ENCODE data around the gene NMUR1. TPM values are rescaled to one million over a fixed set of nuclear protein-coding genes. Genes with fewer than 3 reads are reported as not detected.

The NMUR1 gene
- total RNA-seq, 4 donors from 2014 or later, result 0.15 to 0.31 (median 0.21) TPM; not detected in 1

DNA sequence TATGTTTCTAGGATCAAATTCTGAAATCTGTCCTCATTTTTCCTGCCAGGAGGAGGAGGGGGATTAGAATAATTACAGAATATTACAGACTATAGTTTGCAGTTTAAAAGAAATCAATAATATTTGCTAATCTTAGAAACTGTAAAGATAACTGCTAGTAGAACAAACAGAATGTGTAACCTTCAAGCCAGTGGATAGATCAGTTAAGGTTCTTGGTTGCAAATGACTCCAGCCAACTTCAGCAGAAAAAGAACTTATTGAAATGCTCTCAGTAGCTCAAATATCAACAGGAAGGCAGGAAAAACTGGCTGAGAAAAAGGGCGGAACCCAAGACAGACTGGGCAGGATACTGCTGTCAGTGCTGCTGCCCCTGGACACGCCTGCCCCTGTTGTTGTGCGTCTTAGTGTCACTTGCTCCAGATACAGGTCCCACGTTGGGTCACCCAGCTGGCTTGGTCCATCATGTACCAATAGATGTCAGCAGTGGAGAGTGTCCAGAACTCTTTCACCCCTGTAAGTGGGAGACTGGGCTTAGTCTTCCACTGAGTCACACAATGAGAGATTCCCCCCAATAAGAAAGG, 10.2 kb downstream of the NMUR1 start:
- H3K4me1 ChIP-seq, result peaks cover 3% of the 10 kb centered on the region
- peak in 1 of 2 donors; percentile 51 for DNase-seq (ENCODE audit: low spot score in 2 of 2)
- TF ChIP-seq POLR2AphosphoS5 (IDR thresholded peaks at IDR 0.05) (no peak), POLR2A (IDR thresholded peaks at IDR 0.05) (no peak), EP300 (IDR thresholded peaks at IDR 0.05) (no peak)
- TF ChIP-seq, protein P1, sequence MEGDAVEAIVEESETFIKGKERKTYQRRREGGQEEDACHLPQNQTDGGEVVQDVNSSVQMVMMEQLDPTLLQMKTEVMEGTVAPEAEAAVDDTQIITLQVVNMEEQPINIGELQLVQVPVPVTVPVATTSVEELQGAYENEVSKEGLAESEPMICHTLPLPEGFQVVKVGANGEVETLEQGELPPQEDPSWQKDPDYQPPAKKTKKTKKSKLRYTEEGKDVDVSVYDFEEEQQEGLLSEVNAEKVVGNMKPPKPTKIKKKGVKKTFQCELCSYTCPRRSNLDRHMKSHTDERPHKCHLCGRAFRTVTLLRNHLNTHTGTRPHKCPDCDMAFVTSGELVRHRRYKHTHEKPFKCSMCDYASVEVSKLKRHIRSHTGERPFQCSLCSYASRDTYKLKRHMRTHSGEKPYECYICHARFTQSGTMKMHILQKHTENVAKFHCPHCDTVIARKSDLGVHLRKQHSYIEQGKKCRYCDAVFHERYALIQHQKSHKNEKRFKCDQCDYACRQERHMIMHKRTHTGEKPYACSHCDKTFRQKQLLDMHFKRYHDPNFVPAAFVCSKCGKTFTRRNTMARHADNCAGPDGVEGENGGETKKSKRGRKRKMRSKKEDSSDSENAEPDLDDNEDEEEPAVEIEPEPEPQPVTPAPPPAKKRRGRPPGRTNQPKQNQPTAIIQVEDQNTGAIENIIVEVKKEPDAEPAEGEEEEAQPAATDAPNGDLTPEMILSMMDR (IDR thresholded peaks at IDR 0.05), result no peak
- no peak overlapping the region for H3K4me3 ChIP-seq
- no peaks in the 10 kb centered on the region for H3K27me3 ChIP-seq
- H3K9me3 ChIP-seq, result no peaks in the 10 kb centered on the region
- WGBS, result 71% methylated on average over 4 of the region's 4 CpGs
- no peaks in the 10 kb centered on the region for H3K36me3 ChIP-seq
- H3K27ac ChIP-seq, result no peak overlapping the region

DNA sequence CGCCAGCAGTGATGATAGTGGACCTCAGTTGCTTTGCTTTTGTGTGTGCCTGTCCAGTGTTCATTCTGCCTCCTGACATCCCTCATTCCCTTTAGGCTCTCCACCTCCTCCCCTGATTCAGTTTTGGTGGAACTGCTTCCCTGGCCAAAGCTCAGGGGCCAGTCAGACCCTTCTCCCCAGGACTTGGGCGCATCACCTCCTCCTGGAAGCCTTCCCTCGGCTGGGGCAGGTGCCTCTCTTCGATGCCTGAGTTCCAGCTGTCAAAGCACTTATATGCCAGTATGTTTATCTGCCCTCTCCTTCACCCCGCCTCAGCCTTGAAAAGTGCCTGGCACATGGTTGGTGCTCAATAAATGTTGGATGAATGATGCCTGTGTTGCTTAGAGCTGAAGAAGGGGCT, 11.5 kb downstream of the NMUR1 start:
- H3K4me3 ChIP-seq, result no peak overlapping the region
- H3K36me3 ChIP-seq, result no peaks in the 10 kb centered on the region
- H3K9me3 ChIP-seq, result no peaks in the 10 kb centered on the region
- 88% methylated on average over 5 of the region's 5 CpGs for WGBS
- TF ChIP-seq, protein P1 (IDR thresholded peaks at IDR 0.05), result no peak
- TF ChIP-seq POLR2A (IDR thresholded peaks at IDR 0.05) (no peak), EP300 (IDR thresholded peaks at IDR 0.05) (no peak), POLR2AphosphoS5 (IDR thresholded peaks at IDR 0.05) (no peak)
- H3K4me1 ChIP-seq, result peaks cover 10% of the 10 kb centered on the region
- DNase-seq (ENCODE audit: low spot score in 2 of 2), result no peak
- no peak overlapping the region for H3K27ac ChIP-seq
- H3K27me3 ChIP-seq, result no peaks in the 10 kb centered on the region

DNA sequence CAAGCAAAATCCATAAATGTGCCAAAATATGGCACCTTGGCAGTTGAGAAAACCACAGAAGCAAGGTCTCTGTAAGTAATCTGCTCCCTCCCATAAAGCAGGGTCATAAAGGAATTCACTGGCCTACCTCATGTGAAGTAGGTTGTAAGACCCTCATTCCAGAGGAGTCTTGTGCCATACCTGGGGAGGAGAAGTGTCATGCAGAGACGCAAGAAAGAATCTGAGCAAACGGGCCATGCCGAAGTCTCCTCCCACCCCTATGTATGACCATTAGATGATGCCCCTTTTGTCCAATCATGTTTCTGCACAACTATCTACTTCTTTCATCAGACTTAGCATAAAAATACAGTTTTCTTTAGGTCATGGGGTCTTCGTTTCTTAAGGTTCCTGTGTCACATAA, 14.6 kb downstream of the NMUR1 start:
- 93% methylated on average over 4 of the region's 4 CpGs for WGBS

DNA sequence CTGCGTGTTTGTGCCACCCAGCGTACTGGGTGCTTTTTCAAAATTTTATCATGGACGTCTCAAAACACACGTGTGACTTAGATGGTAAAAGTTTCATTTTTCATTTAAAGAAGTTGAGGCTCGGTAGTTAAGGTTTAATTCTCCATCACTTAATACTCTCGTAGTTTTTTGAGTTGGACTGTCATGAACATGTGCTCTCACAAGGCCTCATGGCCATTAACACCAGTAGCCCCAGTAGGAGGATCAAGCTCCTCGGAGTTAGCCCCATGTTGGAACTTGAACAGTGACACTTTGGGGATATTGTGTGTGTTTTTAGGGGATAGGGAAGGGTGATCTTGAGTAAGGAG, 15.3 kb downstream of the NMUR1 start:
- DNase-seq (ENCODE audit: low spot score in 2 of 2), result peak in 1 of 2 donors; percentile 13
- H3K27me3 ChIP-seq, result no peaks in the 10 kb centered on the region
- WGBS, result 29% methylated on average over 7 of the region's 7 CpGs
- peaks cover 15% of the 10 kb centered on the region for H3K4me1 ChIP-seq
- no peaks in the 10 kb centered on the region for H3K36me3 ChIP-seq
- no peaks in the 10 kb centered on the region for H3K9me3 ChIP-seq
- TF ChIP-seq EP300 (IDR thresholded peaks at IDR 0.05) (no peak), POLR2AphosphoS5 (IDR thresholded peaks at IDR 0.05) (no peak), POLR2A (IDR thresholded peaks at IDR 0.05) (no peak)
- TF ChIP-seq, protein P1 (IDR thresholded peaks at IDR 0.05), result no peak
- peak overlapping the region; percentile 77 for H3K4me3 ChIP-seq
- peak overlapping the region; percentile 91 for H3K27ac ChIP-seq

More for the DNA sequence above, 14.6 kb downstream of the NMUR1 start:
- Histone ChIP-seq H3K27ac (no peak overlapping the region), H3K9me3 (no peaks in the 10 kb centered on the region), H3K4me1 (peaks cover 15% of the 10 kb centered on the region), H3K36me3 (no peaks in the 10 kb centered on the region), H3K4me3 (no peak overlapping the region), H3K27me3 (no peaks in the 10 kb centered on the region)
- TF ChIP-seq, protein P1 (IDR thresholded peaks at IDR 0.05), result no peak
- no peak for TF ChIP-seq EP300 (IDR thresholded peaks at IDR 0.05)
- no peak for TF ChIP-seq POLR2AphosphoS5 (IDR thresholded peaks at IDR 0.05)
- TF ChIP-seq POLR2A (IDR thresholded peaks at IDR 0.05), result no peak
- peak in 1 of 2 donors; percentile 14 for DNase-seq (ENCODE audit: low spot score in 2 of 2)

DNA sequence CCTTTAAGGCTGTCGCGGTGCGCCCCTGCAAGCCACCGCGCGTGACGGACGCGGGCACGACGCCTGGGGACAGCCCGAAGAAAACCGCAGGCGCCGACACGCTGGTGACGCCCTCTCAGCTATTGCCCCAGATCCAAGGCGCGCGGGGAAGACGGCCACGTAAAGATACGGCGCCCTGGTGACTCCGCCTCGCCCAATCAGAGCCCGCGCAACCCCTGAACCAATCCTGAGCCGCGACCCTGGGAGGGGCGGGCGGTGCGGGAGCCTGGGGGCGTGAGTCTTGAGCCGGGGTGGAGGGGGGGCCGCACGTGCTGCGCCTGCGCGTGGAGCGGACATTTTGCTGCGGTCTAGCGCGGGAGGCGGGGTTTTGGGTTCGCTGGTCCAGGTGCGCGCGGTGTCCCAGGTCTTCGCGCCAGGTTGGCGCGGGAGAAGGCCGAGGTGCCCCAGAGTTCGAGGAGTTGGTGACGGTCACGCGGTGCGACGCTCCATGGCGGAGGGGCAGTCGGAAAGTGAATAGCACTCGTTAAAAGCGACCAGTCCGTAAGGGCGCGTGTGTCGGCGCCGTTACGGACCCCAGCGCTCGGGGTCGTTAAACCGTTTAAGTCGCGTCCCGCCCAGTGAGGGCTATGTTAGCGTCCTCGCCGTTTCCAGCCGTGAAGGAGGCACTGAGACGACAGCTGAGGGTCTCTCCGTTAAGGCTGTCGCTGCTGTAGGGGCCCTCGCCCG, 15.9 kb downstream of the NMUR1 start:
- Histone ChIP-seq H3K36me3 (no peaks in the 10 kb centered on the region), H3K27ac (peak overlapping the region; percentile 91), H3K9me3 (no peaks in the 10 kb centered on the region), H3K27me3 (no peaks in the 10 kb centered on the region), H3K4me3 (peak overlapping the region; percentile 77), H3K4me1 (peaks cover 15% of the 10 kb centered on the region)
- DNase-seq (ENCODE audit: low spot score in 2 of 2), result peak; percentile 99 to 100
- WGBS, result 3% methylated on average over 26 of the region's 87 CpGs
- TF ChIP-seq POLR2A (IDR thresholded peaks at IDR 0.05), result peak; percentile 61 to 86
- no peak for TF ChIP-seq EP300 (IDR thresholded peaks at IDR 0.05)
- TF ChIP-seq, protein P1 (IDR thresholded peaks at IDR 0.05), result no peak
- TF ChIP-seq POLR2AphosphoS5 (IDR thresholded peaks at IDR 0.05), result peak; percentile 51 to 79 (median 67)
